Islet of Langerhans (tissue), 1 donor: ENCODE results near the gene FMN2.

ENCODE experiments used
- FAIRE-seq: peaks from one replicate; lab custom pipeline; 2011; peaks lifted over from hg19 to GRCh38; lab: Jason Lieb, UNC

FMN2 gene

GRCh38 chr1:240199758-240200645 lies 108.3 kb downstream of the FMN2 start:
- peak; percentile 38 for FAIRE-seq

GRCh38 chr1:240201931-240202330 lies 110.2 kb downstream of the FMN2 start:
- FAIRE-seq, result no peak

- no peak for FAIRE-seq
Observed at GRCh38 chr1:240207073-240207709, 115.5 kb downstream of the FMN2 start.

- no peak for FAIRE-seq
Observed at GRCh38 chr1:240210026-240210425, 118.3 kb downstream of the FMN2 start.

GRCh38 chr1:240212556-240212955 lies 120.9 kb downstream of the FMN2 start:
- peak; percentile 84 for FAIRE-seq

- no peak for FAIRE-seq
Observed at GRCh38 chr1:240217403-240217802, 125.7 kb downstream of the FMN2 start.

- no peak for FAIRE-seq
Observed at GRCh38 chr1:240219104-240219503, 127.4 kb downstream of the FMN2 start.

- no peak for FAIRE-seq
Observed at GRCh38 chr1:240226102-240226501, 134.4 kb downstream of the FMN2 start.

- FAIRE-seq, result no peak
Observed at GRCh38 chr1:240230816-240231215, 139.1 kb downstream of the FMN2 start.

GRCh38 chr1:240232530-240232929 lies 140.8 kb downstream of the FMN2 start:
- no peak for FAIRE-seq

GRCh38 chr1:240234485-240235210 lies 143.0 kb downstream of the FMN2 start:
- no peak for FAIRE-seq

GRCh38 chr1:240235521-240236288 lies 144.0 kb downstream of the FMN2 start:
- no peak for FAIRE-seq

GRCh38 chr1:240237305-240237721 lies 145.6 kb downstream of the FMN2 start:
- no peak for FAIRE-seq

GRCh38 chr1:240239309-240239708 lies 147.6 kb downstream of the FMN2 start:
- FAIRE-seq, result no peak

GRCh38 chr1:240241278-240241677 lies 149.6 kb downstream of the FMN2 start:
- FAIRE-seq, result no peak

- FAIRE-seq, result no peak
Observed at GRCh38 chr1:240242601-240243144, 151.0 kb downstream of the FMN2 start.

- no peak for FAIRE-seq
Observed at GRCh38 chr1:240244968-240245628, 153.4 kb downstream of the FMN2 start.

GRCh38 chr1:240245629-240246020 lies 153.9 kb downstream of the FMN2 start:
- no peak for FAIRE-seq

- no peak for FAIRE-seq
Observed at GRCh38 chr1:240247899-240248298, 156.2 kb downstream of the FMN2 start.

- no peak for FAIRE-seq
Observed at GRCh38 chr1:240254006-240254405, 162.3 kb downstream of the FMN2 start.

- FAIRE-seq, result no peak
Observed at GRCh38 chr1:240254778-240255291, 163.2 kb downstream of the FMN2 start.
